ENCODE data around the gene NEGR1. TPM values are rescaled to one million over a fixed set of nuclear protein-coding genes. Genes with fewer than 3 reads are reported as not detected.

Gene NEGR1
- polyA plus RNA-seq, 3 donors: 1.6 to 45.8 (median 10.3) TPM

DNA sequence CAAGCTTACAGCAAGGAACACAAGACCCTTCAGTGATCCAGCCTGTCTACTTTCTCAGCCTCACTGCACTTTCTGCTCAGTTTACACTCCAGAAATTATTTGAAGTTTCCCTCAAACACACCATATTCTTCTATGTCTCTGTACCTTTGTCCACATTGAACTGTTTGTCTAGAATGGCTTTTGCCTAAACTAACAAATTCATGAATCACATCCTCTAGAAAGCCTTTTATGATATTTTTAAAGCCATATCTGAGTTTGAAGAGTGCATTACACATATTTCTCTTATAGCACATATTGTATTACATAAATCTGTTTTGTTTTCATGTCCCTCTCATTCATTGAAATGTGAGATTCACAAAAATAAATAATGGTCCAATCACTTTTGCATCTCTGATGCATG lies 755.5 kb downstream of the NEGR1 start:
- H3K27ac ChIP-seq (ENCODE audit: low read depth, low read length): no peak overlapping the region

DNA sequence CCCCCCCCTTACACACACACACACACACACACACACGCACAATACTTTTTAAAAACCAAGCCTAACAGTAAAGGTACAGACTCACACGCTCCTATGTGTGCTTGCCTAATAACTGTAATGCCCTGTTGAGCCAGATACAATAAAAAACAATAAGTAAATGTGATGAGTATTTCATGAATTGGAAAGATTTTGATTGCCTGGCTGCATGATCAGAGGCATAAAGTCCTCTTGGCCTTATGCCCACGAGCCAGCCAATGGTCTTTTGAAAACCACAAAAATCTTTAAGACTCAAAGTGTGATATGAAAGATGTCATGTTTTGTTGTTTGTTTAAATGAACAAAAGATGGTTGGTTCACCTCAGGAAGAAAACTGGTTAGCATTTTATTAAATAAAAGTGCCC lies 759.6 kb downstream of the NEGR1 start:
- 75 to 80% (median 78%) methylated on average over 3 of the region's 3 CpGs for WGBS, 3 donors
- no peak overlapping the region for H3K27ac ChIP-seq (ENCODE audit: low read depth, low read length)

DNA sequence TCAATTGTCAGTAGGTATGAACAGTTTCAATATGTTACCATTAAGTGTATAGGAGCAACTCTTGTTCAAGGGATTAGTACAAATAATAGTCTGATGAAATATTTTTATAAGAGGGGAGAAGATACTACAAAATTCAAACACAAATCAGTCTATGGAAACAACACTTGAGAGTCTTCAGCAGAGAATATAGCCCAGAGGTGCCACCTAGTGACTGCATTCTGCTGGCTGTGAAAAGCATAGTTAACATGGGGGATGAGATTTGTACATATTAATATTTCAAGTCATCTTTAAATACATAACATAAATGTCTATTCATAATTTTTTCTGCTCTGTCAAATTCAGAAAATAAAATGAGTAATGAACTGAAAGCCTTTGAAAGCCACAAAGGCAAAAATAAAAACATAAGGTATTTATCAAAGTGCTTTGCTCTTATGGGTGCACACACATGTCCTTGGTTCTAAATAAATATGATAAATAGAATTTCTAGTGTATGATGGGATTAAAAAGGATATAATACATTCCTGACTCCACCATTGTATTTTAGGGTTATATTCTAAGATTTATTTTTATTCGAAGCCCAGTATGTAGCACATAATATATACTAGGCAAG lies 760.6 kb downstream of the NEGR1 start:
- 91 to 98% (median 92%) methylated on average over 1 of the region's 1 CpG for WGBS, 3 donors
- H3K27ac ChIP-seq (ENCODE audit: low read depth, low read length): no peak overlapping the region

DNA sequence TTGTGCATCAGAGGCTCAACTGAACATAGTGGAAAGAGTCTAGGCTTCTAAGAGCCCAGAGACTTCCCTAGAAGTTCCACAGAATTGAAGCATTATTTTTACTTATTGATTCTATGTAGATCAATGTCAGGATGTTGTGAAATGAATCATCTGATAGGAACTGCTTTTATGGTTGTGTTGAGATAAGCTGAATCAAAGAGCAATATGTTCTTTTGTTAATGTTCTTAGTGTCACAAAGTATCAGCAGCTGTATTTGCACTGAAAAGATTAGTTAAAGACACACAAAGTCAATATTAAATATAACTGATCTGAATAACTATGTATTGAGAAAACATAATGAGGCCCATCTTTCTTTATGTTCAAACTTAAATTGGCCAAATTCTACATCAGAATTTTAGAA lies 770.8 kb downstream of the NEGR1 start:
- no peak overlapping the region for H3K27ac ChIP-seq (ENCODE audit: low read depth, low read length)

DNA sequence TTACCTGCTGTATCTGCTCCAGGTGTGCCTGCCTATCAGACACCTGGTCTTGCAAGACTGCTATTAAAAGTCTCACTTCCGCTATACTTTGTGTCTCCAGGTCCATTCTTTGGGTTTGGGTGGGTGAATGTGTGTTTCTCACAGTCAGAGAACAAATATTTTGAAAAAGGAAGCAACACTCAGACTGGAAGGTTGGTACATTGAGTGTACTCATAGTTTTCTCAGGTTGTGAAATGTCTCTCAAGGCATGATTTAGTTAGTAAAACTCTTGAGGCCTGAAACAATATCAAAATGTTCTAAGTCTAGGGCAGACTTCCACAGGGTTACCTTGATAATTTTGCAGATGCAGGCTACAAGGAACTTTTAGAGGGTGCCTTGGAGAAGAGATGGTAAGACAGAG lies 771.6 kb downstream of the NEGR1 start:
- WGBS, 3 donors: 81 to 92% (median 82%) methylated on average over 1 of the region's 1 CpG
- no peak overlapping the region for H3K27ac ChIP-seq (ENCODE audit: low read depth, low read length)

DNA sequence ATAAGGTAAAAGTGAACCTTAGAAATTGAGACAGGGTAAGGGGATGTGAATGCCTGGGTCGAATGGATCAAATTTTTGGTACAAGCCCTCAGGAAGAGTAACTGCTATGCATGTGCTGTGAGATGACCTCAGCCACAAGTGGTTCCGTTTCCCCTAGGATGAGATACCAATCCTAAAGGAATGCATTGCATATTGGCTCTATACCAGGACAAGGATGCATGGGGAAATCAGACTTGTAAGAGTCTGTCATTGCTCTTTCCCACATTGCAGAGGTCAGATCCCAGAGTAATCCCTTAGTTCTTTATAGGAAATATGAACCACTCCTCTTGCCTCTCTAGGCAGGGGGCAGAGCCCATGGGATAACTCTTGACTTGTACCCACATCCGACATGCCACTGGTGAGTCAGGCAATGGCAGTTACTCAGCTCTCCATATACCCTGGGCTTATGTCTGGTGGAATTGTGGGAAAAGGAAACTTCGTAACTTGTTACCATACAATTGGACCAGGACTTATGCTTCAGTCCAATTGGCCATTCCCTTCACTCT lies 773.2 kb downstream of the NEGR1 start:
- H3K27ac ChIP-seq (ENCODE audit: low read depth, low read length): no peak overlapping the region
- WGBS, 3 donors: 79 to 84% (median 84%) methylated on average over 4 of the region's 4 CpGs

DNA sequence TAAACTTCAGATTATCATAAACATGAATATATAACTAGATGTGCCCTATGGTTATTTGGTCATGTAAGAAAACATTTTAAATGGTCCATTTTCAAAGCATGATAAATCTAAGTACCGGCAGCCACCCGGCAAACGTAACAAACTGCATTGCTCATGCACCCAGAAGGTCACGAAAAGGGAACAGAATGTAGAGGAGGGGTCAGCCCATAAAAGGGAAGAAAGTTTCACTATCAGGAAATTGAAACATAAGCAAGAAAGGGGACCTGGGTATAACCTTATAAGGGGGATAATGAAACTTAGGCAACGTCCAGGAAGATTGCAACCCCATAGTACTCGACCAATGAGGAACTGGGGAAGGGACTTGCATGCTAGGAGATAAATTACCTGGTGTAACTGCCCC lies 780.3 kb downstream of the NEGR1 start:
- H3K27ac ChIP-seq (ENCODE audit: low read depth, low read length): no peak overlapping the region
- WGBS, 3 donors: 39 to 67% (median 53%) methylated on average over 6 of the region's 6 CpGs

DNA sequence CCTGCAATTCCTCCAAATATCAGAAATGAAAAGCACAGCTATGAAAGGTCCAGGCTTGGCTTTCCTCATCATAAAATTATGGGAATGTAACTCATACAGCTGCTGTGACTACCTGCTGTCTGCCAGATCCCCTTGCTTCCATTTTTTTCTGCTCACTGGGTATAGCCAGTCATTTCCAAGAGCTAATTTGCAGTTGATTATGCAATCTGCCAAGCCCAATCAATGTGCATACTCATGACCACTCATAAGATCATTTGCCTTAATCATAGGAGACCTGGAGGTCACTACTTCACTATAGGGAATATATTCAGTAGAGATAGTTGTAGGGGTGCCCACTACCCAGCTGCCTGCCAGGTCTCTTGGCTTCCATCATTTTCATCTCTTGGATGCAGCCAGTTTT lies 783.8 kb downstream of the NEGR1 start:
- H3K27ac ChIP-seq (ENCODE audit: low read depth, low read length): no peak overlapping the region

DNA sequence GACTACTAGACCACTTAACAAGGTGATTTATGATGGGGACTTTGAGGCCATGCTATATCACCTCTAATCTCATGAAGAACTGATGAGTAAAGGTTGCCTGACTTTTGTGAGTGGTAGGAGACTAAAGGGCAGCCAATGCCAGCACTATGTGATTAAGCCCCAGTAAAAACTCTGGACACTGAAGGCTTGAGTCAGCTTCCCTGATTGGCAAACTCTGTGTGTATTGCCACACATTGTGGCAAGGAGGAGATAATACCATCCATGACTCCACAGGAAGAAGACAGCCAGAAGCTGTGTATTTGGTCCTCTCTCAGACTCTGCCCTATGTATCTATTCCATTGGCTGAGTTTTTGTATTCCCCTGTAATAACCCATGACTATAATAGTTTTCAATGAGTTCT lies 788.2 kb downstream of the NEGR1 start:
- no peak overlapping the region for H3K27ac ChIP-seq (ENCODE audit: low read depth, low read length)

DNA sequence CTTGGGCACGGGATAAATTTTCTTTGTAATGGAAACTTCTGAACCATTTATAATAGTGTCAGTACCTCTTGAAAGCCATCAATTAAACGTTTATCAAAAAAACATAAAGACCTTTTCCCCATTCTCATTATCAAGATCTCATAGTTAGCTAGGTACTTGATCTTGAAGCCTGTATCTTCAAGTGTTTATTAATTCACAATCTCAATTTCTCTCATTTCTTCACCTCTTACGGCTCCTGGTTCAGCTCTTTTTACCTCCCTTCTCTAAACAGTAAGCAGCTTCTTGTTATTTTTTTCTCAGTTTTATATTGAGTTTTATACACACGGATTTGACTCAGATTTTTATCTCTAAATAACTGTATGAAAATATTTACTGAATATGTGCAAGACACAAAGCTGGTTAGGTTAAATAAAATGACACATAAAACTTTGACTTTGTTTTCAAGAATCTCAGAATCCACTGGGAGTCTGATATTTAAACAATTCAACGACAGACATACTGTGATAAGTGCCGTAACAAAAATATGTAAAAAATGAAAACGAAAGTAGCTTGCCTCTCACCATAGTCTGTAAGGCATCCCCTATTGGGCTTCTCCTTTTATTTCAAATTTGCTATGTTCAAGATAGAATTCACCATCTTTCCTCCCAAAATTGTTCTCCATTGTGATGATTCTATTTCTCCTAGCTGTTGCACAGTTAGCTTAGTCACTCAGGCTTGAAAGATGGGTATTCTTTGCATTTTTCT lies 789.9 kb downstream of the NEGR1 start:
- 67 to 76% (median 73%) methylated on average over 7 of the region's 7 CpGs for WGBS, 3 donors
- no peak overlapping the region for H3K27ac ChIP-seq (ENCODE audit: low read depth, low read length)

DNA sequence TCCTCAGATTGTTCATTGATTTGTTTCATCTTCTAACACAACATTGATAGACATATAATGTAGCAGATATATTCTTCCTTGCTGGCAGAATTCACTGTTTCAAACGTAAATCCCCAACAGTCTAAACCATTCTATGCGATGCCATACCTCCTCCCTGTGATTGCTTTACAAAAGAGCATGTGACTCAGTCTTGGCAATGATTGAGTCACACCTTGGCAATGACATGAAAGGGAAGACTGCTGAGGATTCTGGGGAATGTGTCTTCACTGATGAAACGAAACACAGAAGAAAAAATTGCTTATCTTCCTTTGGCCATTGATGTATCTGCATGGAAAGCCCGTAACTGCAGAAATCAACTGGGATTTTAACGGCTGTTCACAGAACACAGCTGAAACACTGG lies 791.9 kb downstream of the NEGR1 start:
- 67% methylated on average over 5 of the region's 5 CpGs for WGBS, 3 donors
- H3K27ac ChIP-seq (ENCODE audit: low read depth, low read length): no peak overlapping the region

DNA sequence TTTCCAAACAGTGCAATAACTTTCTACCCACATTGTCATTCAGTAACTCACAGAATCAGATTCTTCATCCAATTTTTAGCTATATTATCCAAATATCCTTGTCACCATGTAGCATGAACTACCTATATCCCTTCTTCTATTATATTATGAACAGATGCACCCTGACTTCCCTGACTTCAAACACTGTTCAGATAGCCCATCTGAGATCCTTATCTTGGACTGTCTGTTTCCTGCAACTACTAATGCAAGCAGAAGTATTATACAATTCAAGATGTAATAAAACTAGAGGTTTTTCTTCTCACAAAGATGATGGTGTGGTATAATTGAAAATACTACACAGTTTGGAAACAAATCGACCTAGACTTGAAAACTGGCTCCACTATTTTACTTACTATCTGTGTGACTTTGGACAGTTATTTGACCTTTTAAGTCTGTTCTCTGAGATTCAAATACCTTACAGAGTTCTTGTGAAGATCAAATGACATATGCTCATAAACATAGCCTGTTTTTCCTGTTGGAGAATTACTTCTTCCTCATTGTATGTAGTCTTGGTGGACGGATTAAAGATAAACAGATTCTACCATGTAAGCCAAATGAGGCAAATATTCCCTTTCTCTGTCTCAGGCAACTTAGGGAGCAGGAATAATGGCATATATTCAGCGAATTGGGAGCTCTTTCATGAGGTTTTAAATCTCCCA lies 793.6 kb downstream of the NEGR1 start:
- no peak overlapping the region for H3K27ac ChIP-seq (ENCODE audit: low read depth, low read length)
- 47 to 64% (median 56%) methylated on average over 3 of the region's 3 CpGs for WGBS, 3 donors

DNA sequence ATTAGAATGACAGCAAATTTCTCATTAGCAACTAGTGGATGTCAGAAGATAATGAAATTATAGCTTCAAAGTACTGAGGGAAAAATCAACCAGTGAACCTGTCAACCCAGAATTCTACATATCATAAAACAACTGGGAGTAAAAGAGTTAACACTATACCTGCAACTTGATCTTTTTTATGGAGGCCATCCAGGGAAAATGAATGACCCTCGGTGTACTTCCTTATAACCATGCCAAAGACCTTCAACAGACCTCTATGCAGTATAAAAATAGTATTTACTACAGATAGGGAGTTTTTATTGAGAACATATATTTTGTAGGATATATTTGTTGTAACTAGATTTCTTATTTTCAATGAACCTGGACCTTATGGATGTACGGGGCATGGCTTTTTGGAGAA lies 809.0 kb downstream of the NEGR1 start:
- WGBS, 3 donors: 43 to 64% (median 62%) methylated on average over 2 of the region's 2 CpGs
- H3K27ac ChIP-seq (ENCODE audit: low read depth, low read length): no peak overlapping the region

DNA sequence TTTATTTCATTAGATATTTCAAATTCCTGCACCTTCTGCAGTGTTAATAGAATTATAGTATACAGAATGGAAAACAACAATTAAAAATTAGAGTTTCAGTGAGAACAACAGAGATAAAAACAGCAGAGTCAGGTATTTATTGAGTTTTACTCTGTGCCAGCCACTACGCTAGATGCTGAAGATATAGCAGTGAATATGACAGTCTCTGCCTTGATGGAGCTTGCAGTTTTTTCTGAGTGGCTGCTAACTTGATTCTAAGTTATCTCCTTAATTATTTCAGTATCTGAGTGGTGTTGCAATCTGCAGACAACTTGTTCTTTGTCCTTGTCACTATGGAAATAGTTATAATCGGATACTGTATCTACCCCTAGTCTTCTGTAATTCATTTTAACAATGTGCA lies 817.2 kb downstream of the NEGR1 start:
- WGBS, 3 donors: 73 to 84% (median 84%) methylated on average over 2 of the region's 2 CpGs
- no peak overlapping the region for H3K27ac ChIP-seq (ENCODE audit: low read depth, low read length)

DNA sequence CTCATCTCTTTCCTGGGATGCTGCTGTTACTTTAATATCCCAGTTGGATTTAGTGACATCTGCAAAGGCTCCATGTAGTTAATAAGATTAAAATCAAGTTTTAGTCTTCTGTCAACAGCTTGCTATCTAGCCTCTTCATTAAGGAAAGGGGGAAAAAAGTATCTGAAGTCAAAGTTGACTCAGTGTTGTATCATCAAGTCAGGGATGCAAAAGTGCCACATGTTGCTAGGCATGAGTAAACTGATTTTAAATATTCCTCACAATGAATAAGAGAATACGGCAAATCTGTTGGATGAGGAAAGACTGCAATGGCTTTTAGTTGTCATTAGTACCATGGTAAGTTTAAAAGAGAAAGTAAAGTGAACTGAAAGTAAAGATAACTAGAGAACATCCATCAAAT lies 818.3 kb downstream of the NEGR1 start:
- 83 to 88% (median 83%) methylated on average over 1 of the region's 1 CpG for WGBS, 3 donors
- H3K27ac ChIP-seq (ENCODE audit: low read depth, low read length): no peak overlapping the region

DNA sequence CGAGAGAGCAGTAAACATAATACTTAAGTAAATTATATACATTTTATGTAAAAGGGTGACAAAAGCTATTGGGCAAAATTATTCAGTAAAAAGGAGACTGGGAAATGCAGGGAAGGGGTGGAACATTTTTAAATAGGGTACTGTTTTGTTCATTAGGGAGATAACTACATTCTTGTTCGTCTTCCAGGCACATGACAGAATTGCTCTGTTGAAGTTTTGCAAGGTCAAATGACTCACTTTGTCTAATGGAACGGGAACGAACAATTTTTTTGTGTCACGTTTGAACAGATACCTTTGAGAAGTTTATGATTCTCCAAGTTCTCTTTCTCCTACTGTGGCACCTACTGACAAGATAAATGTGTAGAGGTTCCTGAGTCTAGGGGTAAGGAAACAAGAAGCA lies 819.2 kb downstream of the NEGR1 start:
- no peak overlapping the region for H3K27ac ChIP-seq (ENCODE audit: low read depth, low read length)
- WGBS, 3 donors: 25 to 55% (median 53%) methylated on average over 5 of the region's 5 CpGs

DNA sequence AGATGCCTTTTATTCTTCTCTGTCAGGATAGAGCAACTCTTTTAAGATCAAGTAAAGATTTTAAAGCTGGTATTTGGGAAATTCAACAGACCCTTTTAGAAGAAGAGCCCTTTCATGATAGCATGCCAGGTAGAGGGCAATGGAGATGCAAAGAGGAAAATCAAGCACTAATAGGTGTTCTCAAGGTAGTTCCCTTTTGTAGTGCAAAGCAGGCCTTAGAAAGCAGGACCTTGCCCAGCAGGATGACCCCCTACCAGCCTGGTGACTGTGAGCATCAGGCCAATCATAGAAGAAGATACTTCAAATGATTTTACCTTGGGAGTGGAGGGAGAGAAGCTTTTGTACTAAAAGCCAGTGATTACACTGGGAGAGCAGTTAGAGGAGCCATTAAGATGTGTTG lies 820.1 kb downstream of the NEGR1 start:
- H3K27ac ChIP-seq (ENCODE audit: low read depth, low read length): no peak overlapping the region

DNA sequence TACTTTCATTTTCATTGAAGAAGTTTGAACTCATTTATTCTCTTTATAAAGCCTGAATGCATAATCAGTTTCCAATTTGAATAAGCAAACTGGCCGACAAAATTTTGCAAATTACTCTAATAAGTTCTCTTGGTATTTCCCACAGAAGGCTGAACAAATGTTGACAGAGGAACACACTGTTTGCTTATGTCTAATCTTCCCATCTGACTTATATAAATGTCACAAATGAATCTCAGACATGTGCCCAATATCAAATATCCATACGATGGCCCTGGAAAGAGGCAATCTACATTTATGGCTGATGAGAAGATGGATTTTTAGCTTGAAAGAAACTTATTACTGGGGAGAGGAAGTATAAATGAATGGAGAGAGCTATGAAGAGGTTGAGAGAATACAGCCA lies 820.9 kb downstream of the NEGR1 start:
- 19 to 81% (median 80%) methylated on average over 2 of the region's 2 CpGs for WGBS, 3 donors

DNA sequence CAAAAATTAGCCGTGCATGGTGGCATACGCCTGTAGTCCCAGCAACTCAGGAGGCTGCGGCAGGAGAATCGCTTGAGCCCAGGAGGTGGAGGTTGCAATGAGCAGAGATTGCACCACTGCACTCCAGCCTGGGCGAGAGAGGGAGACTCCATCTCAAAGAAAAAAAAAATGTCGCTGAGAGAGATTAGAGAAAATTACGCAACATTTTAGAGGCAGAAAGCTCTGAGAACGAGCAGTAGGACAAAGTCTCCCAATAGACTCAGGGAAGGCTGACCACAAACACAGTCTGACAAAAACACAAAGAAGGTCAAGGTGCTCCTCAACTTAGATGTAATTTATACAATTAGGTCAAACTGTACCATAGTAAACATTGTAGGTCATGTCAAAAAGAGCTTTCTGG lies 833.9 kb downstream of the NEGR1 start:
- 74 to 86% (median 74%) methylated on average over 8 of the region's 8 CpGs for WGBS, 3 donors
- no peak overlapping the region for H3K27ac ChIP-seq (ENCODE audit: low read depth, low read length)

More for the DNA sequence above, 820.9 kb downstream of the NEGR1 start:
- H3K27ac ChIP-seq (ENCODE audit: low read depth, low read length): no peak overlapping the region

DNA sequence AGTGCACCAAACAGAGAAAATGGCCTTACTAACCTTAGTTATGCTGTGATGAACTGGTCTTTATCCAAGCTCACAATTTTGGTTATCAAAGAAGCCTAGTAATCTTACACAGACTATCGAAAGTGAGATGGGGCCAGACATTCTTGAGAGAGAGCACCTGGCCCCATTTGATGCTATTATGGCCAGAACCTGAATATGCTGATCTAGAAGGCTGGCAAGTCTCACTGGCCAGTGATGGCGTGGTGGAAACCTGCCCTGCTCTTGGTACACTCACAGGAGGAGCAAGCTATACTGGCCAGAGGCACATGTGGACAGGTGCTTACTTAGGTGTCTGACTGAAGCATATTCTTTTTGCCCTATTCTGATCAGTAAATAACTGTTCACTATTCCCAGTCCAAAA lies 843.7 kb downstream of the NEGR1 start:
- WGBS, 3 donors: 69 to 81% (median 70%) methylated on average over 2 of the region's 2 CpGs
- no peak overlapping the region for H3K27ac ChIP-seq (ENCODE audit: low read depth, low read length)
